GM12873 (cell line): ENCODE data around the gene HOXA4.

ENCODE experiments used
- TF ChIP-seq, protein P1 (sequence below): IDR thresholded peaks from 2 replicates; pipeline ENCODE4 v1.5.1; 2012; ENCODE audit warnings: low read depth, mild to moderate bottlenecking, moderate library complexity, low read length, control low read depth; ENCODE audit not compliant: insufficient read depth; ENCODE audit errors: missing control alignments

HOXA4 gene

DNA sequence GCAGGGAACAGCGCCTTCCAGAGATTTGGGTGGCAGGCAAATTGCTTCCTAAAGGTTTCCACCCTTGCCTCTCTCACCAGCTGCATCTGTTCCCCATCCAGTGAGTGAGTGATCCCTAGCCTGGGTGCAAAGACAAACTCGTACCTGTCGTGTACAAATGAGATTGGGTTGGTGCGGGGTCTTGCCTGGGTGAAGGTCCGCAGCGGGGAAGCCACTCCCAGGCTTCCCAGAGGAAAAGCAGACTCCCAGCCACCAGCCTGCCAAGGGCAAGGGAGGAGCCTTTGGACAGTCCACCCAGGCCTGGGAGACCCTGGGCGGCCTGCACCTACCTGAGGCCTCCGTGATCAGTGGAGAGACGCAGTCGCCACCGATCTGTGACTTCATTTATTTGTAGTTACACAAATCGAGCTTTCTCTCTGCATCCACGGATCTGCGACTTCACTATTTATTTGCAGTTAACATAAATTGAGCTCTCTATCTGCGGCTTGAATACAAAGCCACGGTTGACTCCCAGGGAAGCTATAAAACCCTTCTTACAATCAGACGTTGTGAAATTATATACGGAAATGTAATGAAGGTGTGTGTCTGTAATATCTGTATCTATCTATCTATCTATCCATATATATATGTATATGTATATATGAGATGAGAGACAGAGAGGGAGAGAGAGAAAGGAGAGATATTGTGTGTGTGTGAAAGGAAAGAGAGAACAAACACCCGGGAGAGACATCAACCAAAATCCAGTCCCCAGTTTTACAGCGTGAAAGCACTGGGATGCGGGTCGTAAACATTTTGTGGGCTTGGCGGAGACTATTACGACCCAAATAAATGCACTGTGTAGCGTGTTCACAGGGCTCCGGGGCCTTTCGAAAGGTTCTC lies 28.9 kb upstream of the HOXA4 start:
- TF ChIP-seq, protein P1, sequence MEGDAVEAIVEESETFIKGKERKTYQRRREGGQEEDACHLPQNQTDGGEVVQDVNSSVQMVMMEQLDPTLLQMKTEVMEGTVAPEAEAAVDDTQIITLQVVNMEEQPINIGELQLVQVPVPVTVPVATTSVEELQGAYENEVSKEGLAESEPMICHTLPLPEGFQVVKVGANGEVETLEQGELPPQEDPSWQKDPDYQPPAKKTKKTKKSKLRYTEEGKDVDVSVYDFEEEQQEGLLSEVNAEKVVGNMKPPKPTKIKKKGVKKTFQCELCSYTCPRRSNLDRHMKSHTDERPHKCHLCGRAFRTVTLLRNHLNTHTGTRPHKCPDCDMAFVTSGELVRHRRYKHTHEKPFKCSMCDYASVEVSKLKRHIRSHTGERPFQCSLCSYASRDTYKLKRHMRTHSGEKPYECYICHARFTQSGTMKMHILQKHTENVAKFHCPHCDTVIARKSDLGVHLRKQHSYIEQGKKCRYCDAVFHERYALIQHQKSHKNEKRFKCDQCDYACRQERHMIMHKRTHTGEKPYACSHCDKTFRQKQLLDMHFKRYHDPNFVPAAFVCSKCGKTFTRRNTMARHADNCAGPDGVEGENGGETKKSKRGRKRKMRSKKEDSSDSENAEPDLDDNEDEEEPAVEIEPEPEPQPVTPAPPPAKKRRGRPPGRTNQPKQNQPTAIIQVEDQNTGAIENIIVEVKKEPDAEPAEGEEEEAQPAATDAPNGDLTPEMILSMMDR, result no peak

DNA sequence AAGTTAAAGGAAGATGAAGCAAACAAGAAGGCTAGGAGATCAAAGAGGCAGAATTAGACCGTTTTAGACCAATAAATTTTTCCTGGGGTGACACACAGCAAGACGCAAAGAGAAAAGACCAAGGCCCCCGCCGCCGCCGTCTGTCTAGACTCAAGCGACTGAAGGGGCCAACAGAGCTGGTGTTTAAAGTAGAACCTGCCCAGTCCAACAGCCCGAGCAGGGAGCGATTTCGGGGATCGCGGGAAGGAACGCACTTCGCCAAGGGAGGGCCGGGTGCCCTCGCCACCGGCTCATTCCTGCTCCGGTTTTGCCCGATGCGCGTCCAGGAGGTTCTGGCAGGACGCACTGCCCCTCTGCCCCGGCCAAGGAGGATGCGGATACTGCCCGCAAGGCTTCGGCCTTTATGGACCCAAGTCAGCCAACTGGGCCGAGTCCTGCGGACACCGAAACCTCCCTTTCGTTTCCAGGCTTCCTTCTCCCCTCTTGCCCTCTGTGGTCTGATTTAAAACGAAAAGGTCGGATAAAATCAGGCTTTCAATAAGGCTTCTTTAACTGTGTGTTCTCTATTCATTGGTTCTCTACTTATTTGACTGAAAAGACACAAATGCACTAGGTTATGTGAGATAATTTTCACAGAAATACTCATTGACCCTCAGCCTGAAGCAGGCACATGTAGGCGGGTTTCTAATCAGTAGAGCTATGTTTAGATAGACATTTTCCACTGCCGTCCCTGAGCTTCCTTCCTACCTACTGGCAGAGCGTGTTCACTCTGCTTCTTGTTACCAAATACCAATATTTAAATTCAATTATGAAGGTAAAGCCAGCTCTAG lies 28.1 kb upstream of the HOXA4 start:
- TF ChIP-seq, protein P1, result no peak

DNA sequence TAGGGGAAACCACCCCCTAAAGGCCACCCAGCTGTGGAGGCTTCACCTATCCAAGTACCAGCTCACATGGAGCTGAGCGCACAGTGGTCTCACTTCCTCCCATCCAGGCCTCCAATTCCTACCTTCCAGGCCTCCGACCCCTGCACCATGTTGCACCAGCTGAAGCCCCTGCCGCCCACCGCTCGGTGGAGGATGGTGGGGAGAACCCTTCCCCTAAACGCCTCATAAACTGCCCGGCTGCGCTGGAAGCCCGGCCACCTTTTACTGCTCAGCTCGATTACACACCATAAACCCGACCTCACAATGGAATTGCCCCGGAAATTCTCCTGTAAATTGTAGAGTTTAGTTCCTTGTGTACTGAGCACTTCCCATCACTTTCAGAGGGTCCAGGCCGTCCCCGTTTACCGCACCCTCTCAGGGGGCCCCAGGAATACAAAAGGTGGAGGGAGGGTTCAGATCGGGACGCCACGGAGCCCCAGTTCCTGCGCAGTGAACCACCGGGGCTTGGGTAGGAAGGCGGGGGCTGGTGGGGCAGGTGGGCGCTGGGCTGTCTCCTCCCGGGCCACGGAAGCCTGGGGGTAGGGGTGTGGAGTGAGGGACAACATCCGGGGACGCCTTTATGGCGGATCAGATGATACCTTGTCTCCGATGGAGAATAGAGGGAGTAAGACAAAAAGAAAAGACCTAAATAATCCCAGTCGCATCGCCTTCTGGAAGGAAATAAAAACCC lies 27.3 kb upstream of the HOXA4 start:
- TF ChIP-seq, protein P1, result no peak

DNA sequence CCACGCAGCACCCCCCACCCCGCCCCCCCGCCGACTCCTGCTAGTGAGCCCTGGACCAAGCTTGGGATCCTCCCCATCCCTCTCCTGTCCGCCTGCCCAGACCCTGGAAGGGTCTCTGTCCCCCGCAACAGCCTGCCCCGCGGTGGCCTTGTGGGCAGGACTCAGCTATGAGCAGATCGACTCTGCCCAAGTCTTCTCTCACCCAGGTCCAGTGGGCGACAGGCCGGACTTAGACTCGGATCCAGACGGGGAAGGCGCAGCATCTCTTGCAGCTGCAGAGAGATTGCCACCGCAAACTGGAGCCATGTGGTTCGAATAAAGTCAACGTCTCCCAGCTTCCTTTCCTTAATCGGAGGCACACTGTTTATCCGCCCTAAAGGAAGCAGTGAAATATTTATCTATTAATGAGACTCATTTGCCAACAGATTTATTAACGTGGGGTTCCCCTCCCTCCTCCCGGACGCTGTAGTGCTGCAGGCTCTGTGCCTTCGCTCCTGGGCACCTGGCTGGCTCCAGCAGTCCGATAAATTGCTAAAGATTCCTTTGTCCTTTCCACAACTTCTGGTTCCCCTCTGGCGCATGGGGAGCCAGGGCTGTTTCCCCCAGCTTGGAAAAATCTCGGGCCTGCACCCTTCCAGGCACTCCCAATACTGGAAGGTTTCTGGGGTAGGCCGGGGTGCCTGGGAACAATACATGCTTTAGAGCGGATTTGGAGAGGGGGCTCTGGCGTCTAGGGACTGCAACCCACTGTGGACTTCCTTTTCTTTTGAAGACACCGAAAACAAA lies 26.6 kb upstream of the HOXA4 start:
- TF ChIP-seq, protein P1, result no peak

DNA sequence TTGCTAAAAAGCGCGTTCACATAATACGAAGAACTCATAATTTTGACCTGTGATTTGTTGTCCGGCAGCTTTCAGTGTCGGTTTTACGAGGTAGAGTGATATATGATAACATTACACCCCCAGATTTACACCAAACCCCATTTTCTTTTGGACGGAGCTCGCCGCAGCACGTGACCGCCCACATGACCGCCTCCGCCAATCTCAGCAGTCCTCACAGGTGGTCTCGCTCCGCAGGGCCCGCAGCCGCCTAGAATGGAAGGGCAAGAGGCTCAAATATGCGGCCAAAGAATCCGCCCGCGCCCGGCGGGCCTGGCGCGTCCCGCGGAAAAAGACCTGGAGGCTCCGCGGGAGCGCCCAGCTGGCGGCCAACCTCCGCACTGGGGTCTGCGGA lies 25.9 kb upstream of the HOXA4 start, which contains the start of gene HOXA7:
Gene HOXA7, minus strand, starts transcription at position 168 of the 391 bp plus-strand sequence. Its CDS starts 130 bp downstream, at position 38.
- TF ChIP-seq, protein P1, result no peak

DNA sequence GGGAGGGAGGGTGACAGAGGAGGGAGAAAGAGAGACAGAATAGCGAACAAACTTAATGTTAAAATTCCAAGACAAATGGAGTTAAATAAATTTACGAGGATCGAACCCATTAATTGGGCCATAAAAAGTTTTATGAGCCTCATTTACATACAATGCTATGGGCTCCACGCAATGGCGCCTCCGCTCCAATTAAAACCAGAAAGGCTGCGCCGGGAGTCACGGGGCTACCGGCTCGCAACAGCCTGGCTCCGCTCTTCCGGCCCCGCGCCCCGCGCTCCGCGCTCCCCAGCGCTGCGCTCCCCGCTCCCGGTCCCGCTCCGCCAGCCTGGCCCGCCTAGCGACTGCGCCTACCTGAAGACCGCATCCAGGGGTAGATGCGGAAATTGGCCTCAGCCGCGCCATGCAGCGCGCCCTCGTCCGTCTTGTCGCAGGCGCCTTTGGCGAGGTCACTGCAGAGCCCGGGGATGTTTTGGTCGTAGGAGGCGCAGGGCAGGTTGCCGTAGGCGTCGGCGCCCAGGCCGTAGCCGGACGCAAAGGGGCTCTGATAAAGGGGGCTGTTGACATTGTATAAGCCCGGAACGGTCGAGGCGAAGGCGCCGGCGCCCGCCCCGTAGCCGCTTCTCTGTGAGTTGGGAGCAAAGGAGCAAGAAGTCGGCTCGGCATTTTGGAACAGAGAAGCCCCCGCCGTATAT lies 25.4 kb upstream of the HOXA4 start:
- TF ChIP-seq, protein P1, result no peak
